Measurements from ENCODE around the gene TRIM26.

The TRIM26 gene

DNA sequence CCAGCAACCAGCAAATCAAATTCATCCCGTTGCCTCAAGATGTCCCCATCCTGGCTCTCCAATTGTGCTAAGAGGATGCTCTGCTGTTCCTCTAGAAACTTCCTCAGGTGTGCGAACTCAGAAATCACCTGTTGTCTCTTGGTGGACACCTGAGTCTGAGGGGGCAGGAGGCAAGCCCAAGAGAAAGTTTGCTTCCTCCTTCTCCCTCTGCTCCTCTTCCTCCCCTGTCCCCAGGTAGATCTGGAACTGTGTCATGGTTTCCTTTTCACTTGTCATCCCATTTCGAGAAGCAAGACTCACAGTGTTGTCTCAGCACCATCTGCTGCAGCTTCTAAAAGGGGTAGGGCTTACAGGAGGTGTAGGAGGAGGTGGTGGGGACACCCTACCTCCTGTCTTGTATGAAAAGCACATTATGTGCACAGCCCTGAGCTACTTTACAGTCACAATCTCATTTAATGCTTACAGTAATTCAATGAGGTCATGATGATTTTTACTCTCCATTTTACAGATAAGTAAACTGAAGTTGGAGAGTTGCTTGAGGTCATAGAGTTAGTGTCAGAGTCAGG, 54.6 kb downstream of the TRIM26 start:
- Histone ChIP-seq H3K14ac (ENCODE audit: low read length in 2 of 2) (no peak overlapping the region), H3K4me1 (ENCODE audit: control insufficient read depth, insufficient read depth, low read depth, low read length) (peaks cover 14% of the 10 kb centered on the region), H3K23ac (ENCODE audit: low read length in 2 of 2) (no peak overlapping the region), H2BK15ac (ENCODE audit: low read depth, poor library complexity, severe bottlenecking) (no peak overlapping the region), H3K36me3 (ENCODE audit: control insufficient read depth in 1 of 2, insufficient read depth in 2 of 2, low read depth in 1 of 2, low read length in 2 of 2) (no peaks in the 10 kb centered on the region), H2BK5ac (ENCODE audit: low read depth, low read length, poor library complexity, severe bottlenecking) (no peak overlapping the region), H2BK12ac (ENCODE audit: low read length in 2 of 2) (no peak overlapping the region), H3K4ac (ENCODE audit: low read depth in 1 of 2, low read length in 2 of 2) (no peak overlapping the region), H2AK5ac (ENCODE audit: low read length, severe bottlenecking) (no peak overlapping the region), H3K27ac (ENCODE audit: low read length, poor library complexity, severe bottlenecking) (no peak overlapping the region), H3K4me2 (ENCODE audit: low read length, poor library complexity, severe bottlenecking) (no peak overlapping the region), H2AFZ (ENCODE audit: low read depth, low read length) (no peak overlapping the region), H3K4me3 (ENCODE audit: insufficient read depth in 1 of 2, low read depth in 1 of 2, low read length in 2 of 2) (no peak overlapping the region), H4K91ac (ENCODE audit: low read length) (no peak overlapping the region), H3K9me3 (ENCODE audit: control insufficient read depth, low read length) (no peaks in the 10 kb centered on the region), H3K18ac (ENCODE audit: low read depth in 1 of 2, low read length in 2 of 2) (no peak overlapping the region), H3K9ac (ENCODE audit: low read length) (no peak overlapping the region), H2BK120ac (ENCODE audit: low read depth, low read length) (no peak overlapping the region), H3K27me3 (ENCODE audit: control insufficient read depth in 1 of 2, insufficient read depth in 1 of 2, low read length in 2 of 2) (peaks cover 3 to 21% of the 10 kb centered on the region in 2 experiments), H3K79me1 (replicated peaks; ENCODE audit: low read length, poor library complexity, severe bottlenecking) (no peaks in the 10 kb centered on the region), H4K8ac (ENCODE audit: low read length) (no peak overlapping the region)
- no peak for DNase-seq
- WGBS = 45% methylated on average over 2 of the region's 3 CpGs

DNA sequence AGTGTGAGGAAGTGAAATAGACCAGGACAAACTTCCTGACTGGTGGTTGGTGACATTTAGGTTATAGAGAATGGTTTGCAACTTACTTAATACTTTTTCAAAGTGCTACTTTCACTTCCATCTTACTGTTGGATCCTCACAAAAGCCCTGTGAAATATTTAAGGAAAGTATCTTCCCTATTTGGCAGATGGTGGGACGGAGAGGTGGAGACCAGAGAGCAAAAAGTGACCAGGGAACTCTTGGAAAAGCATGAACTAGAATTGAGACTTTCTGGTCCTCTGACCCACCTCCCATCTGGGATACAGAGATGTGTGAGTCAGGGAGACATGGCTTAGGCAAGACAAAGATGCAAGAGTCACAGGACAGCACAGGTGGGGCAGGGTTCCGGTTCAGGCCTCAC, 55.2 kb downstream of the TRIM26 start:
- Histone ChIP-seq H2AFZ (ENCODE audit: low read depth, low read length) (no peak overlapping the region), H3K9me3 (ENCODE audit: control insufficient read depth, low read length) (no peaks in the 10 kb centered on the region), H4K91ac (ENCODE audit: low read length) (no peak overlapping the region), H3K27me3 (ENCODE audit: control insufficient read depth in 1 of 2, insufficient read depth in 1 of 2, low read length in 2 of 2) (peaks cover 0 to 16% of the 10 kb centered on the region in 2 experiments), H2AK5ac (ENCODE audit: low read length, severe bottlenecking) (no peak overlapping the region), H3K4me1 (ENCODE audit: control insufficient read depth, insufficient read depth, low read depth, low read length) (peaks cover 14% of the 10 kb centered on the region), H3K14ac (ENCODE audit: low read length in 2 of 2) (no peak overlapping the region), H2BK5ac (ENCODE audit: low read depth, low read length, poor library complexity, severe bottlenecking) (no peak overlapping the region), H3K79me1 (replicated peaks; ENCODE audit: low read length, poor library complexity, severe bottlenecking) (no peaks in the 10 kb centered on the region), H2BK120ac (ENCODE audit: low read depth, low read length) (no peak overlapping the region), H3K27ac (ENCODE audit: low read length, poor library complexity, severe bottlenecking) (no peak overlapping the region), H3K23ac (ENCODE audit: low read length in 2 of 2) (no peak overlapping the region), H3K4ac (ENCODE audit: low read depth in 1 of 2, low read length in 2 of 2) (no peak overlapping the region), H3K18ac (ENCODE audit: low read depth in 1 of 2, low read length in 2 of 2) (no peak overlapping the region), H2BK15ac (ENCODE audit: low read depth, poor library complexity, severe bottlenecking) (no peak overlapping the region), H2BK12ac (ENCODE audit: low read length in 2 of 2) (no peak overlapping the region), H3K4me3 (ENCODE audit: insufficient read depth in 1 of 2, low read depth in 1 of 2, low read length in 2 of 2) (no peak overlapping the region), H3K9ac (ENCODE audit: low read length) (no peak overlapping the region), H3K36me3 (ENCODE audit: control insufficient read depth in 1 of 2, insufficient read depth in 2 of 2, low read depth in 1 of 2, low read length in 2 of 2) (no peaks in the 10 kb centered on the region), H4K8ac (ENCODE audit: low read length) (no peak overlapping the region), H3K4me2 (ENCODE audit: low read length, poor library complexity, severe bottlenecking) (no peak overlapping the region)
- 85% methylated on average over 2 of the region's 2 CpGs for WGBS
- DNase-seq = no peak

DNA sequence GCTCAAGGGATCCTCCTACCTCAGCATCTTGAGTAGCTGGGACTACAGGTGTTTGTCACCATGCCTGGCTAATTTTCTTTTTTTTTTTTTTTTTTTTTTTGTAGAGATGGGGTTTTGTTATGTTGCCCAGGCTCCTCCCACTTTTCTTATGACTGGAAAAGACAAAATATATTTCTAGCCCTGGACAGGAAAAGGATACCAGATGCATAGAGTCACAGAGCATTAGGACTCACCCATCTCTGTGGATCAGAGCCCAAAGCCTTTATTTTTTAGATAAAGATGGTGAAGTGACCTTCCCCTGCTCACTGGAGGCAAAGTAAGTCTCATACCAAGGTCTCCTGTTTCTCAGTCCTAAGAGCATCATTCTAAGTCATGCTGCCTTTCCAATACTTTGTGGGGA, 55.6 kb downstream of the TRIM26 start:
- no peak overlapping the region for H3K18ac ChIP-seq (ENCODE audit: low read depth in 1 of 2, low read length in 2 of 2)
- H3K14ac ChIP-seq (ENCODE audit: low read length in 2 of 2) = no peak overlapping the region
- no peak overlapping the region for H2BK12ac ChIP-seq (ENCODE audit: low read length in 2 of 2)
- H3K4me1 ChIP-seq (ENCODE audit: control insufficient read depth, insufficient read depth, low read depth, low read length) = peaks cover 14% of the 10 kb centered on the region
- no peak overlapping the region for H3K4me3 ChIP-seq (ENCODE audit: insufficient read depth in 1 of 2, low read depth in 1 of 2, low read length in 2 of 2)
- no peak overlapping the region for H3K9ac ChIP-seq (ENCODE audit: low read length)
- H3K4me2 ChIP-seq (ENCODE audit: low read length, poor library complexity, severe bottlenecking) = no peak overlapping the region
- H2BK15ac ChIP-seq (ENCODE audit: low read depth, poor library complexity, severe bottlenecking) = no peak overlapping the region
- no peak overlapping the region for H3K27ac ChIP-seq (ENCODE audit: low read length, poor library complexity, severe bottlenecking)
- H3K9me3 ChIP-seq (ENCODE audit: control insufficient read depth, low read length) = no peaks in the 10 kb centered on the region
- DNase-seq = no peak
- H3K79me1 ChIP-seq (replicated peaks; ENCODE audit: low read length, poor library complexity, severe bottlenecking) = no peaks in the 10 kb centered on the region
- no peak overlapping the region for H4K91ac ChIP-seq (ENCODE audit: low read length)
- no peak overlapping the region for H4K8ac ChIP-seq (ENCODE audit: low read length)
- no peak overlapping the region for H2AFZ ChIP-seq (ENCODE audit: low read depth, low read length)
- H2AK5ac ChIP-seq (ENCODE audit: low read length, severe bottlenecking) = no peak overlapping the region
- H3K4ac ChIP-seq (ENCODE audit: low read depth in 1 of 2, low read length in 2 of 2) = no peak overlapping the region
- no peak overlapping the region for H2BK5ac ChIP-seq (ENCODE audit: low read depth, low read length, poor library complexity, severe bottlenecking)
- no peak overlapping the region for H3K23ac ChIP-seq (ENCODE audit: low read length in 2 of 2)
- no peaks in the 10 kb centered on the region for H3K36me3 ChIP-seq (ENCODE audit: control insufficient read depth in 1 of 2, insufficient read depth in 2 of 2, low read depth in 1 of 2, low read length in 2 of 2)
- peaks cover 0 to 16% of the 10 kb centered on the region in 2 experiments for H3K27me3 ChIP-seq (ENCODE audit: control insufficient read depth in 1 of 2, insufficient read depth in 1 of 2, low read length in 2 of 2)
- H2BK120ac ChIP-seq (ENCODE audit: low read depth, low read length) = no peak overlapping the region

DNA sequence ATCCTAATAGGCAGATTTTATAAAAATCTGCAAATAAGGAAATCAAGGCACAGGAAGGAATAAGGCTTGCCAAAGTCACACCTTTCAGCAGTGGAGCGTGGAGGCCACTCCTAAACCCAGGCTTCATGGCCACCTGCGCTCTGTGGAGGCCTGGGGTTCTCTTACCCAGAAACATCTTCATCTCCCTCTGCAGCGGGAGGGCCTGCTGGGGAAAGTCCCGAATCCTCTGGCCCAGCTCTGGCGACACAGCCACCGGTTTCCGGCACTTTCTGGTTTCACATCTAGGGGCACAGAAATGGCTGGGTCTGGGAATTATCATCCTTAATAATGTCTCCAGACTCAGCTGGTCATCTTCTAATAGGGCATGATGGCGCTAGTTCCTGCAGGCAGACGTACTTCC, 56.4 kb downstream of the TRIM26 start:
- no peak overlapping the region for H3K4me3 ChIP-seq (ENCODE audit: insufficient read depth in 1 of 2, low read depth in 1 of 2, low read length in 2 of 2)
- peaks cover 0 to 16% of the 10 kb centered on the region in 2 experiments for H3K27me3 ChIP-seq (ENCODE audit: control insufficient read depth in 1 of 2, insufficient read depth in 1 of 2, low read length in 2 of 2)
- no peak overlapping the region for H2BK5ac ChIP-seq (ENCODE audit: low read depth, low read length, poor library complexity, severe bottlenecking)
- no peak overlapping the region for H4K8ac ChIP-seq (ENCODE audit: low read length)
- H3K36me3 ChIP-seq (ENCODE audit: control insufficient read depth in 1 of 2, insufficient read depth in 2 of 2, low read depth in 1 of 2, low read length in 2 of 2) = no peaks in the 10 kb centered on the region
- H3K4ac ChIP-seq (ENCODE audit: low read depth in 1 of 2, low read length in 2 of 2) = no peak overlapping the region
- H2BK120ac ChIP-seq (ENCODE audit: low read depth, low read length) = no peak overlapping the region
- no peaks in the 10 kb centered on the region for H3K9me3 ChIP-seq (ENCODE audit: control insufficient read depth, low read length)
- no peak overlapping the region for H3K4me2 ChIP-seq (ENCODE audit: low read length, poor library complexity, severe bottlenecking)
- H3K18ac ChIP-seq (ENCODE audit: low read depth in 1 of 2, low read length in 2 of 2) = no peak overlapping the region
- H2AK5ac ChIP-seq (ENCODE audit: low read length, severe bottlenecking) = no peak overlapping the region
- H3K79me1 ChIP-seq (replicated peaks; ENCODE audit: low read length, poor library complexity, severe bottlenecking) = no peaks in the 10 kb centered on the region
- no peak overlapping the region for H3K23ac ChIP-seq (ENCODE audit: low read length in 2 of 2)
- no peak overlapping the region for H4K91ac ChIP-seq (ENCODE audit: low read length)
- H3K14ac ChIP-seq (ENCODE audit: low read length in 2 of 2) = no peak overlapping the region
- H2BK15ac ChIP-seq (ENCODE audit: low read depth, poor library complexity, severe bottlenecking) = no peak overlapping the region
- no peak overlapping the region for H3K9ac ChIP-seq (ENCODE audit: low read length)
- no peak overlapping the region for H3K27ac ChIP-seq (ENCODE audit: low read length, poor library complexity, severe bottlenecking)
- 92% methylated on average over 9 of the region's 9 CpGs for WGBS
- no peak for DNase-seq
- H2AFZ ChIP-seq (ENCODE audit: low read depth, low read length) = no peak overlapping the region
- no peak overlapping the region for H2BK12ac ChIP-seq (ENCODE audit: low read length in 2 of 2)
- H3K4me1 ChIP-seq (ENCODE audit: control insufficient read depth, insufficient read depth, low read depth, low read length) = peaks cover 14% of the 10 kb centered on the region

All from mesenchymal stem cell (in vitro differentiated cells and primary cell).